K562 (cell line): ENCODE data around the gene RMND5B. TPM values are rescaled to one million over a fixed set of nuclear protein-coding genes. Genes with fewer than 3 reads are reported as not detected.

ENCODE experiments used
- BACH1 ChIP-seq: fragments of 200-800 bp; sonication (Bioruptor generic); IDR thresholded peaks from 2 replicates; pipeline ENCODE4 v1.6.1; 2016; ENCODE audit warnings: missing genetic modification characterization, missing compliant biosample characterization
- CHCHD3 ChIP-seq: fragments of 250-450 bp; sonication (Bioruptor Pico); IDR thresholded peaks from 2 replicates; pipeline ENCODE4 v2.1.2; 2022; ENCODE audit warnings: mild to moderate bottlenecking
- DDX20 ChIP-seq: fragments of 450-650 bp; IDR thresholded peaks from 2 replicates; pipeline ENCODE4 v1.6.1; 2016; ENCODE audit warnings: missing genetic modification characterization, low read depth, mild to moderate bottlenecking, missing compliant biosample characterization, moderate library complexity
- EGR1 ChIP-seq: fragments of 450-650 bp; conservative IDR thresholded peaks from 2 replicates; pipeline ENCODE4 v1.6.1; 2017; ENCODE audit warnings: mild to moderate bottlenecking
- HMG20B ChIP-seq: fragments of 250-450 bp; sonication (Bioruptor Pico); IDR thresholded peaks from 2 replicates; pipeline ENCODE4 v1.5.0; 2021; ENCODE audit warnings: mild to moderate bottlenecking
- KDM2B ChIP-seq: fragments of 250-450 bp; sonication (Bioruptor Pico); IDR thresholded peaks from 2 replicates; pipeline ENCODE4 v1.8.0; 2021; ENCODE audit warnings: mild to moderate bottlenecking, moderate library complexity
- KLF13 ChIP-seq: fragments of 450-650 bp; IDR thresholded peaks from 2 replicates; pipeline ENCODE4 v1.6.1; 2016; ENCODE audit warnings: missing genetic modification characterization, low read depth, mild to moderate bottlenecking, missing compliant biosample characterization, moderate library complexity, borderline replicate concordance
- SNRNP70 ChIP-seq: fragments of 200-400 bp; formaldehyde crosslinking; optimal IDR thresholded peaks from 2 replicates; pipeline ENCODE3; 2017; ENCODE audit warnings: low read depth, low read length
- USF1 ChIP-seq: sonication (generic); formaldehyde crosslinking; IDR thresholded peaks from 2 replicates; pipeline ENCODE4 v1.9.0; 2022; ENCODE audit warnings: mild to moderate bottlenecking, missing genetic modification reagents
- ZBTB8A ChIP-seq: fragments of 450-650 bp; IDR thresholded peaks from 2 replicates; pipeline ENCODE4 v1.6.1; 2018; ENCODE audit warnings: mild to moderate bottlenecking, moderate library complexity; ENCODE audit not compliant: partially characterized antibody
- ZFX ChIP-seq: sonication (generic); formaldehyde crosslinking; IDR thresholded peaks from 2 replicates; pipeline ENCODE4 v1.8.0; 2022; ENCODE audit warnings: mild to moderate bottlenecking, missing genetic modification reagents, moderate library complexity
- ZNF280A ChIP-seq: fragments of 450-650 bp; IDR thresholded peaks from 2 replicates; pipeline ENCODE4 v1.6.1; 2018; ENCODE audit warnings: mild to moderate bottlenecking, low read depth; ENCODE audit not compliant: partially characterized antibody
- ZNF431 ChIP-seq: sonication (generic); formaldehyde crosslinking; IDR thresholded peaks from 2 replicates; pipeline ENCODE4 v1.8.0; 2022; ENCODE audit warnings: mild to moderate bottlenecking, missing genetic modification reagents
- ZNF699 ChIP-seq: fragments of 250-450 bp; sonication (Bioruptor Pico); IDR thresholded peaks from 2 replicates; pipeline ENCODE4 v1.8.0; 2021; ENCODE audit warnings: mild to moderate bottlenecking, moderate library complexity; ENCODE audit not compliant: insufficient replicate concordance
- polyA plus RNA-seq, 8 experiments: library from polyadenylated mRNA; depleted of rRNA in 4 of 8; stranded (reverse) in 5 of 8; unstranded in 3 of 8; fragments of >200 nt; fragmentation: Nextera tagmentation in 2 of 8; fragmentation: Illumina TruSeq in 1 of 8; extraction: Ambion mirVana in 2 of 8; extraction: Trizol in 1 of 8; gene quantifications; 2 replicates each; pipeline versions ENCODE4 v1.2.1 to v1.2.3, GENCODE V29; 2011 to 2014; ENCODE audit warnings: inconsistent platforms in 1 of 8, missing spikeins in 1 of 8
- total RNA-seq, 7 experiments: library from RNA; depleted of rRNA in 6 of 7; stranded (reverse); fragments of >200 nt in 6 of 7; fragmentation: Illumina TruSeq in 2 of 7; extraction: Trizol in 2 of 7; gene quantifications; 2 replicates each; pipeline versions ENCODE4 v1.2.1 to v1.2.3, GENCODE V29; 2011 to 2021; ENCODE audit warnings: low replicate concordance in 1 of 7
- TF ChIP-seq, protein P1 (sequence below): fragments of 450-650 bp; formaldehyde crosslinking; IDR thresholded peaks from 2 replicates; pipeline ENCODE4 v1.4.0; 2020; ENCODE audit warnings: mild to moderate bottlenecking, mixed read lengths
- TF ChIP-seq, protein P2 (sequence below): fragments of 450-650 bp; IDR thresholded peaks from 2 replicates; pipeline ENCODE4 v1.6.1; 2018; ENCODE audit not compliant: partially characterized antibody
- TF ChIP-seq, protein P3 (sequence below): fragments of 250-450 bp; sonication (Bioruptor Pico); IDR thresholded peaks from 2 replicates; pipeline ENCODE4 v1.5.0; 2021; ENCODE audit warnings: mild to moderate bottlenecking, borderline replicate concordance

Gene RMND5B
- total and polyA plus RNA-seq, 9 of the 15 experiments (the other 6 are each of a cell fraction or from before 2014, with no cell fraction given) = 2.6 to 57.0 (median 28.3) TPM

GRCh38 chr5:178130576-178131445 lies at the start of gene RMND5B (continued):
- no peak for TF ChIP-seq ZNF699 (CRISPR knock-in tag)
- TF ChIP-seq HMG20B (CRISPR knock-in tag) = no peak
- peak; percentile 78 for TF ChIP-seq ZFX (CRISPR knock-in tag)
- no peak for TF ChIP-seq ZBTB8A
- TF ChIP-seq CHCHD3 = no peak
- no peak for TF ChIP-seq KLF13 (tag)
- peak; percentile 48; the same call in 1 of the 2 replicates for TF ChIP-seq KDM2B (CRISPR knock-in tag)
- no peak for TF ChIP-seq USF1 (CRISPR knock-in tag)
- no peak for TF ChIP-seq SNRNP70
- TF ChIP-seq BACH1 (tag) = no peak
- TF ChIP-seq, protein P1, sequence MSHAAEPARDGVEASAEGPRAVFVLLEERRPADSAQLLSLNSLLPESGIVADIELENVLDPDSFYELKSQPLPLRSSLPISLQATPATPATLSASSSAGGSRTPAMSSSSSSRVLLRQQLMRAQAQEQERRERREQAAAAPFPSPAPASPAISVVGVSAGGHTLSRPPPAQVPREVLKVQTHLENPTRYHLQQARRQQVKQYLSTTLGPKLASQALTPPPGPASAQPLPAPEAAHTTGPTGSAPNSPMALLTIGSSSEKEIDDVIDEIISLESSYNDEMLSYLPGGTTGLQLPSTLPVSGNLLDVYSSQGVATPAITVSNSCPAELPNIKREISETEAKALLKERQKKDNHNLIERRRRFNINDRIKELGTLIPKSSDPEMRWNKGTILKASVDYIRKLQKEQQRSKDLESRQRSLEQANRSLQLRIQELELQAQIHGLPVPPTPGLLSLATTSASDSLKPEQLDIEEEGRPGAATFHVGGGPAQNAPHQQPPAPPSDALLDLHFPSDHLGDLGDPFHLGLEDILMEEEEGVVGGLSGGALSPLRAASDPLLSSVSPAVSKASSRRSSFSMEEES (CRISPR knock-in tag) = no peak
- no peak for TF ChIP-seq DDX20 (tag)
- TF ChIP-seq EGR1 = peak; percentile 85
- TF ChIP-seq, protein P2, sequence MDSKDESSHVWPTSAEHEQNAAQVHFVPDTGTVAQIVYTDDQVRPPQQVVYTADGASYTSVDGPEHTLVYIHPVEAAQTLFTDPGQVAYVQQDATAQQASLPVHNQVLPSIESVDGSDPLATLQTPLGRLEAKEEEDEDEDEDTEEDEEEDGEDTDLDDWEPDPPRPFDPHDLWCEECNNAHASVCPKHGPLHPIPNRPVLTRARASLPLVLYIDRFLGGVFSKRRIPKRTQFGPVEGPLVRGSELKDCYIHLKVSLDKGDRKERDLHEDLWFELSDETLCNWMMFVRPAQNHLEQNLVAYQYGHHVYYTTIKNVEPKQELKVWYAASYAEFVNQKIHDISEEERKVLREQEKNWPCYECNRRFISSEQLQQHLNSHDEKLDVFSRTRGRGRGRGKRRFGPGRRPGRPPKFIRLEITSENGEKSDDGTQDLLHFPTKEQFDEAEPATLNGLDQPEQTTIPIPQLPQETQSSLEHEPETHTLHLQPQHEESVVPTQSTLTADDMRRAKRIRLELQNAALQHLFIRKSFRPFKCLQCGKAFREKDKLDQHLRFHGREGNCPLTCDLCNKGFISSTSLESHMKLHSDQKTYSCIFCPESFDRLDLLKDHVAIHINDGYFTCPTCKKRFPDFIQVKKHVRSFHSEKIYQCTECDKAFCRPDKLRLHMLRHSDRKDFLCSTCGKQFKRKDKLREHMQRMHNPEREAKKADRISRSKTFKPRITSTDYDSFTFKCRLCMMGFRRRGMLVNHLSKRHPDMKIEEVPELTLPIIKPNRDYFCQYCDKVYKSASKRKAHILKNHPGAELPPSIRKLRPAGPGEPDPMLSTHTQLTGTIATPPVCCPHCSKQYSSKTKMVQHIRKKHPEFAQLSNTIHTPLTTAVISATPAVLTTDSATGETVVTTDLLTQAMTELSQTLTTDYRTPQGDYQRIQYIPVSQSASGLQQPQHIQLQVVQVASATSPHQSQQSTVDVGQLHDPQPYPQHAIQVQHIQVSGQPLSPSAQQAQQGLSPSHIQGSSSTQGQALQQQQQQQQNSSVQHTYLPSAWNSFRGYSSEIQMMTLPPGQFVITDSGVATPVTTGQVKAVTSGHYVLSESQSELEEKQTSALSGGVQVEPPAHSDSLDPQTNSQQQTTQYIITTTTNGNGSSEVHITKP = peak; percentile 99
- TF ChIP-seq, protein P3, sequence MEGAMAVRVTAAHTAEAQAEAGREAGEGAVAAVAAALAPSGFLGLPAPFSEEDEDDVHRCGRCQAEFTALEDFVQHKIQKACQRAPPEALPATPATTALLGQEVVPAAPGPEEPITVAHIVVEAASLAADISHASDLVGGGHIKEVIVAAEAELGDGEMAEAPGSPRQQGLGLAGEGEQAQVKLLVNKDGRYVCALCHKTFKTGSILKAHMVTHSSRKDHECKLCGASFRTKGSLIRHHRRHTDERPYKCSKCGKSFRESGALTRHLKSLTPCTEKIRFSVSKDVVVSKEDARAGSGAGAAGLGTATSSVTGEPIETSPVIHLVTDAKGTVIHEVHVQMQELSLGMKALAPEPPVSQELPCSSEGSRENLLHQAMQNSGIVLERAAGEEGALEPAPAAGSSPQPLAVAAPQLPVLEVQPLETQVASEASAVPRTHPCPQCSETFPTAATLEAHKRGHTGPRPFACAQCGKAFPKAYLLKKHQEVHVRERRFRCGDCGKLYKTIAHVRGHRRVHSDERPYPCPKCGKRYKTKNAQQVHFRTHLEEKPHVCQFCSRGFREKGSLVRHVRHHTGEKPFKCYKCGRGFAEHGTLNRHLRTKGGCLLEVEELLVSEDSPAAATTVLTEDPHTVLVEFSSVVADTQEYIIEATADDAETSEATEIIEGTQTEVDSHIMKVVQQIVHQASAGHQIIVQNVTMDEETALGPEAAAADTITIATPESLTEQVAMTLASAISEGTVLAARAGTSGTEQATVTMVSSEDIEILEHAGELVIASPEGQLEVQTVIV = no peak
- TF ChIP-seq ZNF280A = no peak
- TF ChIP-seq ZNF431 (CRISPR knock-in tag) = no peak
